ENCODE measurements around the gene NTM. TPM values are rescaled to one million over a fixed set of nuclear protein-coding genes. Genes with fewer than 3 reads are reported as not detected.

Gene NTM
- total RNA-seq, 2 experiments from 2014 or later, result not detected

DNA sequence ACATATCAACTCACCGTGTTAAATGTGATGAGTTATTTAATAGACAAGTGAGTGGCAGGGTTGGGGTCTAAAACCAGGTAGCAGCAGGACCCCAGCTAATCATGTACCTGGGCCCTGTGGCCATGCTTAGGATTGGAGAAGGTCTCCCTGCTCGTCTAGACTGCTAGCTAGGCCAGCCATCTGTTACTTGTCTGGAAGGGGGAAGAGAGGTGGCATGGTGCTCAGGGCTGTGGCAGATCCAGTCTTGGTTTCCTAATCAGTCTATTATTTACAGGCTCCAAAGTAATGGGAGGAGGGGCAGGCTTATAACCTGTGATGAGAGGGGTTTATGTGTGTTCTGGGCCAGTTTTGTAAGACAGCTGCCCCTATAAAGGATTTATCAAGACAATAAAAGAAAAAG lies 105.9 kb downstream of the NTM start:
- no peak for ATAC-seq
- Mint-ChIP-seq H3K27me3 (no peaks in the 10 kb centered on the region), H3K36me3 (ENCODE audit: low read depth) (no peaks in the 10 kb centered on the region), H3K4me3 (no peak overlapping the region), H3K4me1 (ENCODE audit: low read depth) (no peaks in the 10 kb centered on the region), H3K9me3 (no peaks in the 10 kb centered on the region), H3K27ac (no peak overlapping the region)
- TF ChIP-seq, protein P1, sequence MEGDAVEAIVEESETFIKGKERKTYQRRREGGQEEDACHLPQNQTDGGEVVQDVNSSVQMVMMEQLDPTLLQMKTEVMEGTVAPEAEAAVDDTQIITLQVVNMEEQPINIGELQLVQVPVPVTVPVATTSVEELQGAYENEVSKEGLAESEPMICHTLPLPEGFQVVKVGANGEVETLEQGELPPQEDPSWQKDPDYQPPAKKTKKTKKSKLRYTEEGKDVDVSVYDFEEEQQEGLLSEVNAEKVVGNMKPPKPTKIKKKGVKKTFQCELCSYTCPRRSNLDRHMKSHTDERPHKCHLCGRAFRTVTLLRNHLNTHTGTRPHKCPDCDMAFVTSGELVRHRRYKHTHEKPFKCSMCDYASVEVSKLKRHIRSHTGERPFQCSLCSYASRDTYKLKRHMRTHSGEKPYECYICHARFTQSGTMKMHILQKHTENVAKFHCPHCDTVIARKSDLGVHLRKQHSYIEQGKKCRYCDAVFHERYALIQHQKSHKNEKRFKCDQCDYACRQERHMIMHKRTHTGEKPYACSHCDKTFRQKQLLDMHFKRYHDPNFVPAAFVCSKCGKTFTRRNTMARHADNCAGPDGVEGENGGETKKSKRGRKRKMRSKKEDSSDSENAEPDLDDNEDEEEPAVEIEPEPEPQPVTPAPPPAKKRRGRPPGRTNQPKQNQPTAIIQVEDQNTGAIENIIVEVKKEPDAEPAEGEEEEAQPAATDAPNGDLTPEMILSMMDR (IDR thresholded peaks at IDR 0.05), result no peak
- intact Hi-C loops (cut with micrococcal nuclease), result no loop called here
- ChIA-PET CTCF (no interaction called here), POLR2A (no interaction called here)
- DNase-seq, result no peak

DNA sequence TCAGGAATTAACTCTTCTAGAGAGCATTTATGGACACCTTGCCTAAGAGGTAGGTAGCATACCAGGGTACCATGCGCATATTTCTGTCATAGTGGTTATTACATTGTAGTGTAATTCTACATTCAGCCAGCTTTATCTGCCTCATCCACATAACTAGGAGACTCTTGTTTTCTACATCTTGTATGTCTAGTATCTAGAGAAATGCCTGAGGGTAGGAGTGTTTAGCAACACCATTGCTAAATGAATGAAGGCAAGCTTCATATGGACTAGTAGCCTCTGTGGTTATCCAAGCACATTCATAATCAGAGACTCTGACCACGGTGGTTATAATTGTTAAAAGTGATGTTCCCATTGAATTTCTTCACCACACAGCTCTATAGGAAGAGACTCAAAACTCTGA lies 107.9 kb downstream of the NTM start:
- CTCF ChIA-PET, result no interaction called here
- no peak for ATAC-seq
- Mint-ChIP-seq H3K9me3 (no peaks in the 10 kb centered on the region), H3K4me3 (no peak overlapping the region), H3K27ac (no peak overlapping the region), H3K27me3 (no peaks in the 10 kb centered on the region), H3K36me3 (ENCODE audit: low read depth) (no peaks in the 10 kb centered on the region), H3K4me1 (ENCODE audit: low read depth) (no peaks in the 10 kb centered on the region)
- TF ChIP-seq, protein P1 (IDR thresholded peaks at IDR 0.05), result no peak
- POLR2A ChIA-PET, result no interaction called here
- no peak for DNase-seq
- intact Hi-C loops (cut with micrococcal nuclease), result no loop called here

DNA sequence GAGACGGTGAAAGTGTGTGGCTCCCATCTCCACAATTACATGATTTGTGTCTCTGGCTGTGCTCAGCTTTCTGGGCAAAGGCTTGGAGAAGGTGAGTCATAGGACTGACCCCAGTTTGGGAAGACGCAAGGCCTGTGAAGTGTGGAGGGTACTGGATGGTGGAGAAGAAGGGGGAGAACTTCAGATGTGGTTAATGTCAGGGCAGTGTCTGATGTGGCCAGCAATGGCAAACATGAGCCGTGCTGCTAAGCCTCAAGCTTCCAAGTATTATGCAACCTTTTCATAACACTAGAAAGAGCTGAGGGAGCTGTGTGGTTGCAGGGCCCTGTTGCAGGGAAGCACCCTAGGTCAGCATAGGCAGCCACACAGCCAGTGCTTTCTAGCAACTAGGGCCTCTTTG lies 110.9 kb downstream of the NTM start:
- H3K4me1 Mint-ChIP-seq (ENCODE audit: low read depth), result no peaks in the 10 kb centered on the region
- no peak overlapping the region for H3K27ac Mint-ChIP-seq
- H3K36me3 Mint-ChIP-seq (ENCODE audit: low read depth), result no peaks in the 10 kb centered on the region
- DNase-seq (no peak), ATAC-seq (no peak)
- POLR2A ChIA-PET, result no interaction called here
- no peaks in the 10 kb centered on the region for H3K9me3 Mint-ChIP-seq
- H3K4me3 Mint-ChIP-seq, result no peak overlapping the region
- TF ChIP-seq, protein P1 (IDR thresholded peaks at IDR 0.05), result no peak
- CTCF ChIA-PET, result no interaction called here
- intact Hi-C loops (cut with micrococcal nuclease), result no loop called here
- H3K27me3 Mint-ChIP-seq, result no peaks in the 10 kb centered on the region

DNA sequence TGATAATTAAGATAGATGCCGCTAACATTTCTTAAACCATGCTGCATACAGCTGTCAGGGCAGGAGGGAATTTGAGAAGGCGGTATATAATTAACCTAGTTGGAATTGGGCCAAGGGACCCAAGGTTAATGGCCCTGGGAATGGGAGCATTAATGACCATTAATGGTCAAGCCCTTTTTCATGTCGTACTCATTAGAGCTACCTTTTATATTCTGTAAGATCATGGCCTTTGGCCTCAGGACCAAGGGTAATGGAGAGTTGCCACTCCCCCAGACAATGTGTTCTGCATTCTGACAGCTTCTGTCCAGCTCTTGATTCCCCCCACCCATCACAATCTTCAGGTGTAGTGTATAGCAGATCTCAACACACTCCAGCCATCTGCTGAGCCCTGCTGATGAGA lies 111.6 kb downstream of the NTM start:
- ATAC-seq (no peak), DNase-seq (no peak)
- Mint-ChIP-seq H3K4me1 (ENCODE audit: low read depth) (no peaks in the 10 kb centered on the region), H3K4me3 (no peak overlapping the region), H3K27me3 (no peaks in the 10 kb centered on the region), H3K27ac (no peak overlapping the region), H3K9me3 (no peaks in the 10 kb centered on the region), H3K36me3 (ENCODE audit: low read depth) (no peaks in the 10 kb centered on the region)
- TF ChIP-seq, protein P1 (IDR thresholded peaks at IDR 0.05), result no peak
- intact Hi-C loops (cut with micrococcal nuclease), result no loop called here
- ChIA-PET POLR2A (no interaction called here), CTCF (no interaction called here)

DNA sequence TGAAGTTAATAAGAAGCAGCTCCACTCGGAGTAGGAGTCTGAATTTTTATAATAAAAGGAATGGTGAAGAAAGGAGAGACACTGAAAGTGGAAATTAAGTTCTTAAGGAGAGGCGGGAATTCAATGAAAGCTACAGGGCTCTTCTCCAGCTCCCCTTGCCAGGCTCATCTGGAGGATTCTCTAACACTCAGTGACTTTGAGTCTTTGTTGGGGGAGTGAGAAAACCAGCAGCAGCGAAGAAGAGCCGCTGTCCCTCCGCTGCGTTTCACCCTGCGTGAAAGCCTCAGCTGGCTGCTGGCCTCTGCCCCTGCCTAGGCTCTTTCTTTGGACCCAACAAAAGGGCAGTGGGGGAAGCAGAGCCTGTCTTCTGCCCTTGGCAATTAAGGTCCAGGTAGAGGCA lies 113.0 kb downstream of the NTM start:
- H3K27ac Mint-ChIP-seq, result no peak overlapping the region
- H3K4me3 Mint-ChIP-seq, result no peak overlapping the region

More for the DNA sequence above, 113.0 kb downstream of the NTM start:
- intact Hi-C loops (cut with micrococcal nuclease), result no loop called here
- CTCF ChIA-PET, result no interaction called here
- Mint-ChIP-seq H3K36me3 (ENCODE audit: low read depth) (no peaks in the 10 kb centered on the region), H3K27me3 (no peaks in the 10 kb centered on the region), H3K4me1 (ENCODE audit: low read depth) (no peaks in the 10 kb centered on the region), H3K9me3 (no peaks in the 10 kb centered on the region)
- no peak for DNase-seq
- no peak for ATAC-seq
- TF ChIP-seq, protein P1 (IDR thresholded peaks at IDR 0.05), result no peak
- POLR2A ChIA-PET, result interaction anchor here (0.6 kb wide), 1 partner anchor 37 kb away, joined by 3 read pairs; no protein-coding TSS in a partner anchor
